Gastroesophageal sphincter (tissue), 4 donors: ENCODE data around the gene SPON1. TPM values are rescaled to one million over a fixed set of nuclear protein-coding genes. Genes with fewer than 3 reads are reported as not detected.
"Not testable (repeated sequence)": the region's sequence is repeated elsewhere in the genome, so short reads cannot be mapped to it uniquely, and the experiment has no call there.

ENCODE experiments used
- ATAC-seq: fragments of 150-250 bp; one replicate; pipeline ENCODE4 v1.9.1; 2016; ENCODE audit warnings: mild to moderate bottlenecking, moderate library complexity
- H3K27ac ChIP-seq, 4 donors: fragments of 200-600 bp; sonication (generic) in 3 of 4; 1 replicate in 3 of 4; 2 replicates in 1 of 4; pipeline ENCODE4 v1.5.1; 2016 to 2019
- H3K27me3 ChIP-seq: fragments of 200-600 bp; sonication (generic); one replicate; pipeline ENCODE4 v1.5.1; 2019
- H3K36me3 ChIP-seq, 2 donors: fragments of 200-600 bp; sonication (generic); one replicate each; pipeline ENCODE4 v1.5.1; 2019; ENCODE audit warnings: control low read depth in 1 of 2
- H3K4me1 ChIP-seq, 3 donors: fragments of 200-600 bp; sonication (generic); 1 replicate in 2 of 3; 2 replicates in 1 of 3; pipeline ENCODE4 v1.5.1; 2016 to 2019; ENCODE audit warnings: control low read depth in 2 of 3
- H3K4me3 ChIP-seq, 2 donors: fragments of 200-600 bp; sonication (generic); one replicate each; pipeline ENCODE4 v1.5.1; 2019; ENCODE audit warnings: mild to moderate bottlenecking in 1 of 2, moderate library complexity in 1 of 2
- H3K9me3 ChIP-seq, 3 donors: fragments of 200-600 bp; sonication (generic); one replicate each; pipeline ENCODE4 v1.5.1; 2017 to 2019; ENCODE audit warnings: control low read depth in 2 of 3
- EP300 ChIP-seq: sonication (generic); formaldehyde crosslinking; IDR thresholded peaks from one replicate; pipeline ENCODE4 v1.6.1; 2017; ENCODE audit warnings: antibody characterized with exemption, mild to moderate bottlenecking
- POLR2A ChIP-seq, 2 donors: fragments of 450-650 bp; IDR thresholded peaks; one replicate each; pipeline ENCODE4 v1.6.1; 2017; ENCODE audit warnings: antibody characterized with exemption in 2 of 2, mild to moderate bottlenecking in 2 of 2, moderate library complexity in 1 of 2
- POLR2AphosphoS5 ChIP-seq: sonication (generic); formaldehyde crosslinking; IDR thresholded peaks from one replicate; pipeline ENCODE4 v1.6.1; 2017; ENCODE audit warnings: antibody characterized with exemption
- WGBS, 2 donors: methylation state at CpG; one replicate each; pipeline ENCODE4 v1.1.5; 2018; ENCODE audit warnings: low coverage in 1 of 2; 5-methylcytosine and 5-hydroxymethylcytosine counted together
- total RNA-seq, 4 donors: library from RNA; depleted of rRNA; stranded (reverse); fragments of >200 nt; gene quantifications; one replicate each; pipeline ENCODE4 v1.1.0, GENCODE V29; 2016
- TF ChIP-seq, protein P1 (sequence below), 4 experiments: fragments of 200-600 bp in 2 of 4; fragments of 450-650 bp in 2 of 4; sonication (generic) in 1 of 4; IDR thresholded peaks; one replicate each; pipeline ENCODE4 v1.5.1; 2017 to 2019; ENCODE audit warnings: antibody characterized with exemption in 4 of 4, mild to moderate bottlenecking in 2 of 4, moderate library complexity in 2 of 4

Gene SPON1
- total RNA-seq, 4 donors from 2014 or later: 11.0 to 121 (median 64.6) TPM

DNA sequence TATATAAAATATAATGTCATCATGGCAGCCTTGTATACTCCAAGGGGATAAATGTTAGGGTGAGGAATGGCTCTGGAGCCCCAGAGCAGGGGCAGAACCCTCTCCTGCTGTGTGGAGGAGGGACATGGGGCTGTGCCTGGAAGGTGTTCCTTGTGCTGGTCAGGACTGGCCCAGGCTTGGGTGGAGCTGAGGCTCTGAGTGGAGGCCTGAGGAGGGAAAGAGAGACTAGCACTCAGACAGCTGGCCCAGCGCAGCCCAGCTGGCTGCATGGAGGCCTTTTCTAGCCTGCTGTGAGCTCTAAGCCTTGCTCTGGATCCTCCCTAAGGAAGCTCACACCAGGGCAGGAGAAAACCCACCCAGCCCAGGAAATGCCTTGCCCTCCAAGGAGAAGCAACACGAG, 282.9 kb downstream of the SPON1 start:
- peaks cover 0 to 9% of the 10 kb centered on the region in 2 donors for H3K36me3 ChIP-seq
- H3K27ac ChIP-seq: no peak overlapping the region
- peaks cover 11% of the 10 kb centered on the region for H3K27me3 ChIP-seq
- peaks cover 0 to 11% (median 0%) of the 10 kb centered on the region in 3 donors for H3K4me1 ChIP-seq
- WGBS, 2 donors: no CpG with 5 or more reads among the region's 2 CpGs
- TF ChIP-seq, protein P1, sequence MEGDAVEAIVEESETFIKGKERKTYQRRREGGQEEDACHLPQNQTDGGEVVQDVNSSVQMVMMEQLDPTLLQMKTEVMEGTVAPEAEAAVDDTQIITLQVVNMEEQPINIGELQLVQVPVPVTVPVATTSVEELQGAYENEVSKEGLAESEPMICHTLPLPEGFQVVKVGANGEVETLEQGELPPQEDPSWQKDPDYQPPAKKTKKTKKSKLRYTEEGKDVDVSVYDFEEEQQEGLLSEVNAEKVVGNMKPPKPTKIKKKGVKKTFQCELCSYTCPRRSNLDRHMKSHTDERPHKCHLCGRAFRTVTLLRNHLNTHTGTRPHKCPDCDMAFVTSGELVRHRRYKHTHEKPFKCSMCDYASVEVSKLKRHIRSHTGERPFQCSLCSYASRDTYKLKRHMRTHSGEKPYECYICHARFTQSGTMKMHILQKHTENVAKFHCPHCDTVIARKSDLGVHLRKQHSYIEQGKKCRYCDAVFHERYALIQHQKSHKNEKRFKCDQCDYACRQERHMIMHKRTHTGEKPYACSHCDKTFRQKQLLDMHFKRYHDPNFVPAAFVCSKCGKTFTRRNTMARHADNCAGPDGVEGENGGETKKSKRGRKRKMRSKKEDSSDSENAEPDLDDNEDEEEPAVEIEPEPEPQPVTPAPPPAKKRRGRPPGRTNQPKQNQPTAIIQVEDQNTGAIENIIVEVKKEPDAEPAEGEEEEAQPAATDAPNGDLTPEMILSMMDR (IDR thresholded peaks at IDR 0.05): no peak
- TF ChIP-seq EP300 (no peak), POLR2A (IDR thresholded peaks at IDR 0.05) (no peak)
- H3K9me3 ChIP-seq: no peaks in the 10 kb centered on the region
- ATAC-seq: no peak
- no peak overlapping the region for H3K4me3 ChIP-seq

DNA sequence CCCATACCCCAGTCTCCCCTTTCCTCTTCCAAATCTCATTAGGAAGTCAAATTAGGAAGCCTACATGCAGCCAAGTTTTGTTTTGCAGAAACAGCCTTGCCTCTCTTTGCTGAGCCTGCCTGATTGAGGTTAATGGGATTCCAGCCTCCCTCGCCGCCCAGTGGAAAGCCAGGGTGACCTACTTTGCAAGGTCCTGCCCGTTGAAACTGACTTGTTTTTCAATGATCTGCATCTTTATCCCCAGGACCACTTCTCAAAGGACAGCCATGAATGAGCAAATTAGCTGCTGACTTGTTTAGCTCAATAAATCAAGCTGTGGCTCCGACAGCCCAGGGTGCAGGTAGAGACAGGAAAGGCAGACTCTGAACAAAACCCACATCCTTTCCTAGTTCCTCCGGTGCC, 286.1 kb downstream of the SPON1 start:
- peaks cover 0 to 5% of the 10 kb centered on the region in 2 donors for H3K36me3 ChIP-seq
- no peak overlapping the region for H3K4me3 ChIP-seq
- 43 to 65% methylated on average over 2 to 3 of the region's 5 CpGs for WGBS, 2 donors
- no peak for ATAC-seq
- H3K27ac ChIP-seq: no peak overlapping the region
- H3K4me1 ChIP-seq: peaks cover 0 to 11% (median 0%) of the 10 kb centered on the region in 3 donors
- peaks cover 10% of the 10 kb centered on the region for H3K27me3 ChIP-seq
- H3K9me3 ChIP-seq: no peaks in the 10 kb centered on the region
- TF ChIP-seq EP300 (no peak), POLR2AphosphoS5 (no peak)

DNA sequence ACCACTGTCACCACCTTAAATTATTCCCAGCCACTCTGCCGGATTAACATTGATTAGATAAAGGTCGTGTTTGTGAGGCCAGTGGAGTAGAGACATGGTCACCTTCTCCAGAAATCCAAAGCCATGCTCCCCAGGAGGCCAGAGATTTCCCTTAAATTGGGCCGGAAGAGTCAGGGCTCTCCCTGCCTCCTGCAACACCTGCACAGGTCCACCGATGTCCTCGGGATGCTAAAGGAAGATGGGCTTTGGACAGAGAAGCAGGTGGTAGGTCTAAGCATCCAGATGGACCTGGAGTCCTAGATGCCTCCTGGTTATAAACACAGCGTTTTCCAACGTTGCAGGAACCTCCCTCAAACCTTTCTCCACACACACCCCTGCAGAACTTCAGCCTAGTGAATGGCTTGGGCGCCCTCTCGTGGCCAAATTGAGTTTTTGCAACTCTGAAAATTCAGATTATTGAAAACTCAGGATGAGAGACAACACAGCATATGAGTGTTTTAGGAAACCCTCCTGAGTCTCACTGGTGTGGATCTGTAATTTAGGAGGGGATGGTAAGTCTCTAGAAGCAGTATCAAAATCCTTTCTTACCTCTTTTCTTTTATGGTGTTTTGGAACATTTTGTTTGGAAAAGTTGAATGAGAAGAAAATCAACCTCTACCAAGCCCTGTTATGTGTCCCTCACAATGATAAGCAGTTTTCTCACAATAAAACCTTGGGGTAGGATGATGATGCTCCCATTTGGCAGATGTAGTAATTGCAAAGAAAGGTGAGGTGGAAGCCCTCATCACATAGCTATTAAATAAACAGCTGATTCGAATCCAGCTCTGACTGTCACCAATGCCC, 286.8 kb downstream of the SPON1 start:
- Histone ChIP-seq H3K36me3 (no peaks in the 10 kb centered on the region), H3K27ac (no peak overlapping the region), H3K9me3 (no peaks in the 10 kb centered on the region), H3K4me1 (peaks cover 0 to 11% (median 0%) of the 10 kb centered on the region in 3 donors), H3K27me3 (peaks cover 8% of the 10 kb centered on the region), H3K4me3 (no peak overlapping the region)
- TF ChIP-seq POLR2A (IDR thresholded peaks at IDR 0.05): no peak
- TF ChIP-seq, protein P1 (IDR thresholded peaks at IDR 0.05): peak; percentile 86 to 89 (median 88)
- 33 to 60% methylated on average over 6 to 10 of the region's 10 CpGs for WGBS, 2 donors
- no peak for ATAC-seq

DNA sequence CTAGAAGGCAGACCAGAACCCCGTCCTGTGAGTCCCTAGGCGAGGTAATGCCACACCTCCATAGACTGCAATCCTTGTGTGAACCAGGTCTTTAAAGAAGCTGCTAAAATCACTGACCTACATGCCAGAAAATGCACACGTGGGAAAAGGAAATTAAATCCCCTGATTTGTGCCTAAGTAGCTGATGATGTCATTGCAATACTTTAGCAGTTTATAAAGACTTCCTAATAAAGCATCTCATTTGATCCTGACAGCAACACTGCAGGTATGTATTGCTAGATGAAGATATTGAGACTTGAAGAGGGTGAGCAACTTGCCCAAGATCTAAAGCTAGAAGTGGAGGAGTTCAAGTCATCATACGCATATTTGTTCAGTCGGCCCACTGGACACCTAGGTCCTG, 289.2 kb downstream of the SPON1 start:
- WGBS, 2 donors: 72 to 74% methylated on average over 3 to 5 of the region's 5 CpGs
- H3K9me3 ChIP-seq: no peaks in the 10 kb centered on the region
- TF ChIP-seq POLR2A (IDR thresholded peaks at IDR 0.05) (no peak), POLR2AphosphoS5 (no peak), EP300 (no peak)
- TF ChIP-seq, protein P1 (IDR thresholded peaks at IDR 0.05): no peak
- no peak overlapping the region for H3K27ac ChIP-seq
- no peak overlapping the region for H3K4me3 ChIP-seq
- peaks cover 0 to 11% (median 0%) of the 10 kb centered on the region in 3 donors for H3K4me1 ChIP-seq
- H3K36me3 ChIP-seq: peaks cover 0 to 9% of the 10 kb centered on the region in 2 donors
- no peak for ATAC-seq
- H3K27me3 ChIP-seq: no peaks in the 10 kb centered on the region

DNA sequence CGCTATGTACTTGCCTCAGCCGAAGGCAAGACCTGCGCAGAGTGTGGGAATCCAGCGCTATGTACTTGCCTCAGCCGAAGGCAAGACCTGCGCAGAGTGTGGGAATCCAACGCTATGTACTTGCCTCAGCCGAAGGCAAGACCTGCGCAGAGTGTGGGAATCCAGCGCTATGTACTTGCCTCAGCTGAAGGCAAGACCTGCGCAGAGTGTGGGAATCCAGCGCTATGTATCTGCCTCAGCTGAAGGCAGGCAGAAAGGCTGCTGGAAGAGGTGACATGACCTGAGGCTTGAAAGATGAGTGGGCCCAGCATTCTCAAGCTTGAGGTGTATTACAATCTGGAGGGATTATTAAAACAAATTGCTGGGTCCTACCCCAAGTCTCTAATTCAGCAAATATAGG, 290.0 kb downstream of the SPON1 start:
- not testable (repeated sequence) for ATAC-seq, H3K4me3 ChIP-seq, H3K27ac ChIP-seq, H3K9me3 ChIP-seq, H3K27me3 ChIP-seq, H3K36me3 ChIP-seq
- peaks cover 0 to 11% (median 0%) of the 10 kb centered on the region in 3 donors for H3K4me1 ChIP-seq
- 94 to 100% methylated on average over 1 to 5 of the region's 12 CpGs for whole genome bisulfite sequencing, 2 donors

DNA sequence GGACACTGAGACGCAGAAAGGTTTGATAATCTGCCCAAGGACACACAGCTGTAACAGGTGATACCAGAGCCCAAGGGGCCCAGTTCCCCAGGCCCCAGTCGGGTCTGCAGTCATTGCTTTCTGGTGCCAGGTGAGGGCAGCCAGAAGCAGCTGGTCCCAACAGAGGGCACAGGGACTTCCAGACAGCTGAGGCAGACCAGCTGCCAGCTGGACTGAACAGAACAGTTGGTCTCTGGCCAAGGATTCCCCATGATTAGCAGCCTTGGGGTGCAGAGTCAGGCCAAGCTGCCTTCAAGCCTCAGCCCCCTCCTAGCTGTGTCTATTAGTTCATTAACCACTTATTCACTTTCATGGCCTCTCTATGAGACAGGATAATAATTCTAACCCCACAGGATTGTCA, 290.9 kb downstream of the SPON1 start:
- H3K4me1 ChIP-seq: peaks cover 0 to 9% (median 0%) of the 10 kb centered on the region in 3 donors
- ATAC-seq: no peak
- no peak overlapping the region for H3K4me3 ChIP-seq
- H3K36me3 ChIP-seq: peaks cover 0 to 9% of the 10 kb centered on the region in 2 donors
- WGBS, 2 donors: no CpG with 5 or more reads among the region's 2 CpGs
- H3K9me3 ChIP-seq: no peaks in the 10 kb centered on the region
- H3K27ac ChIP-seq: no peak overlapping the region
- no peaks in the 10 kb centered on the region for H3K27me3 ChIP-seq
- TF ChIP-seq EP300: no peak
- TF ChIP-seq POLR2A (IDR thresholded peaks at IDR 0.05): no peak
- no peak for TF ChIP-seq POLR2AphosphoS5
- TF ChIP-seq, protein P1 (IDR thresholded peaks at IDR 0.05): no peak
